GM18520 (cell line): ENCODE results near the gene PLCL1.

ENCODE experiments used
- ATAC-seq: cut with Tn5 transposase; IDR thresholded peaks from one replicate; pipeline ENCODE4 v1.9.1; 2021; ENCODE audit not compliant: unreplicated experiment

Gene PLCL1

DNA sequence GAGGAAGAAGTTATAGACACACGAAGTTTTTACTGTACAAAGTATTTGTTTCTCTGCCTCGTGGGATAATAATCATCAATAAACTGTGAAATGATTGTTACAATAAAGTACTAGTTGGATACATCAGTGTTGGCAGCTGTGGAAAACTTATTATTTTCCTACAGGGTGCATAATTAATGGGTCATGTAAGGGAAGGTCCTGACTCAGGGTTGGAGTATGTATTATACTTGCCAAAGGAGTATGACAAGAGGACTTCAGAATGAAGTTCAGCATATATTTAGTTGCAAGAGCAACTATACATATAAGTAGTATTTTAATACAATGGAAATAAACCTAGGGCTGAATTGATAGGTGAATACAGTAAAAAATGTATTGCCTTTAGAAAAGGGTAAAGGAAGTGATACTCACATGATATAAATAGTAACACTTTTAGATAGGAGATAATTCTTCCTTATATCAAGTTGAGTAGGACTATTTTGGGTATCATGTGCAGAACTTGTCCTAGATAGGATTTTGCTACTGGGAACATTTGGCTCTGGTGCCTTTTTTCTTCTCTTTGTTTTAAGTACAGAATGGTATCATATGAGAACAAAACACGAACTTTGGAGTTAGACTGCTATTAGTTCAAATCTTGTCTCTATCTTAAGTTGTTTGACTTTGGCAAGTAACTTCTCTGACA lies 79.1 kb downstream of the PLCL1 start:
- ATAC-seq, result no peak

GRCh38 chr2:197884252-197884651 lies 79.9 kb downstream of the PLCL1 start:
- no peak for ATAC-seq

- ATAC-seq, result no peak
These were observed 80.7 kb downstream of the PLCL1 start for GRCh38 chr2:197885126-197885525.

GRCh38 chr2:197885587-197885986 lies 81.2 kb downstream of the PLCL1 start:
- ATAC-seq, result no peak

DNA sequence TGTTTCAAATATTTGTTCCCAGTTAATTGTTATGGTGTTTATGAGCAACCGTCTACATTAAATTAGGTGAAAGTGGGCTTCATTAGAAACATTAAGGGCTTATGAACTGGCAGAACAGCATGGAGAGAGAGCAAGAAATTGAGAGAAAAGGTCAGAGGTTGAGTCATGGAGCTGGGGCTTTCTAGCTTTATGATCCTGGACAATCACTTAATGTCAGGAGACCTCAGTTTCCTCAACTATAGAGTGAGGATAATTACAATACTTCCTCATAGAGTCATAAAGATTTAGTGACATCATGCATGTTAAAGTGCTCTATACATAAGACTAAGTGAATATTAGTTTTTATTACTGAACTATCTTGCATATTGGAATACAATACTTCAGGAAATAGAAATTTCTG lies 83.9 kb downstream of the PLCL1 start:
- ATAC-seq, result no peak

- peak; percentile 91 for ATAC-seq
These were observed 84.6 kb downstream of the PLCL1 start for GRCh38 chr2:197889041-197889440.

DNA sequence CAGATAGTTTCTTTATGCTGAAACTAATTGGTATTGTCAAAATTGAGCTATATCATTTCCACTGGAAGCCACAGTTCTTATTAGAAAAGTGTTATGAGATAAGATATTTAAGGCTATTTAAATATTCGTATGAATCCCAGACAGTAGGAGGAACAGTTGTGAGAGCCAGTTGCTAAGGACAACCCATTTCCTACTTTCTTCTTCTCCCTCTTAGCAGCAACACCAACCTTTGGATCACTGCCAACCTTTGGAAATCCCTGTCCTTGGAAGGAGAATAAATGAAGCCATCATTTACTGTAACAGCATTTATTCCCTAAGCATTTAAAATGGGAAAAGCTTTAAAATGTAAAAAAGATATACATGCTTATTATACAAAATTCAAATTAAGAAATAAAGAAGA lies 85.8 kb downstream of the PLCL1 start:
- ATAC-seq, result no peak

- no peak for ATAC-seq
These were observed 87.6 kb downstream of the PLCL1 start for GRCh38 chr2:197891897-197892442.

DNA sequence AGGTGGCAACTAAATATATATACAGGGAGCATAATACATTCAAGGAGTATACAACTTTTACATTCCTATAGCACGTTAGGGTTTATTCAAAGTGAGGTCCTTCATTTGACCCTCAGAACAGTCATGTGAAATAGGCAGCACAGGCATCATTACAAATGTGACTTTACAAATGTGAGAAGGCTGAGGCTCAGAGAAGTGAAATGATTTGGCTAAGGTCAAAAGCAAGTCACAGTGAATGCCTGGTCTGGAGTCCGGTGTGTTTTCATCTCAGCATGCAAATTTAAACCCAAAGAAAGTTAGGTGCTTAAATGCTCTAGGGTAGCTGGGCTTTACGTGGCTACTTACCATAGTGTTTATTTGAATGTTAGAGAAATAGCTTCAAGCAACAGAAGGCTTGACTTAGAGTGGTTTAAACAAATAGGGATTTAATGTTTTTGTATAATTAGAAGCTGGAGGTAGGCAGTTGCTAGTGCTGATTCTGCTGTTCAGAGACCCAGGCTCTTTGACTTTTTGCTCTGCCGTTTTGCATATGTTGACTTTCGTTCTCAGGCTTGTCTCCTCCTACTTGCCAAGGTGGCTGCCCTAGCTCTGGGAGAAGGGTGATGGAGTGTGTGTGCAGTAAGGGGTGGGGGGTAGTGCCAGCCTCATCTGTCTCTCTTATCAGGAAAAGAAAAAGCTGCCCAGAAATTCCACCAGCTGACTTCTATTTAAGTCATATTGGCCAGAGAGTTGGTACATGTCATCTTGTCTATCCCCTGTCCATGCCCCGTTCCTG lies 89.2 kb downstream of the PLCL1 start:
- peak; percentile 40 for ATAC-seq

GRCh38 chr2:197894751-197895274 lies 90.4 kb downstream of the PLCL1 start:
- no peak for ATAC-seq

DNA sequence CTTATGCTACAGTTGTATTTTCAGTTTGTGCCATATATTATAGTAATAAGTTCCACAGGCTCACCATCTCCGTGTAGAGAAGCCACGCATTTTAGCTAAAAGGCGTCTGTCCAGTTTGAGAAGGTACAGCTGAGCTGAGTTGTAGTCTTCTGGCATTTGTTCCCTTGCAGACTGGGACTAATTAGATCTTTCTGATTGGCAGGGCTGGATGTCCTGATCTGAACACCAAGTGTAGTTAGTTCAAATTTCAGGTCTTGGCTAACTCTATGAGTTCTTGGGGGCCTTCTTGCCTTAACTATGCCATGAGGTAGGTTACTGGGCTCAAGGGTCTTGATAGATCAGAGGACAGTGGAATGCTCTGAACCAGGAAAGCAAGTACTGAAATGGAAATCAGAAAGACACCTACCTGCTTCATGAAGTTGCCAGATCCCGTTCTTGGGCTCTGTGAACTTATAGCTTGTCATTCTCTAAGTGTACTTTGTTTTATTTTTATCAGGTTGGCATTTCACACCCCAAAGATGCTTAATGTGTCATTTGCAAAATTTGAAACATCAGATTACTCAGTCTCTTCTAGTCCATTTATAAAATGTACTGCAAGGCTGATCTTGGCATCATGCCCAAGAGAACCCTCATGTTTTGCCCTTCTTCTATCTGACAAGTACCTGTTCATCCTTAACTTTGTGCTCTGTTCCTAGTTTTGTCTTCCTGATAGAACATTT lies 93.7 kb downstream of the PLCL1 start:
- ATAC-seq, result no peak

DNA sequence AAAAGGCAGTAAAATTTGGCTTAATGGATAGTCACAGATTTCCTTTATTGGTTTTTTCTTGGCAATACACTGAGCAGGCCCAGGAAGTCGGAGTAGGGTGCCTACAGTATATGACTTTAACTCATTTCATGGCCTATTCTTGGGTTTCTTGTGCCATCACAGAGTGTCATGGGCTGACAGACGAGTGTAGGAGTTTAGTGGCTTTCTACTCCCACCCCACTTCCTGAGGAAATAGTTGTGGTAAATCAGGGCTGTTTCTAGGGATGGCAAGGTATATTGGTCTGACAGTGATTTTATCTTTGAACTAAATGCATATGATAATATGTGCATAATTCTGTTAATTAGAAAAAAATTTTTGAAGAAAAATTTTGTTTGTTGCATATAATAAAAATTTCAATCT lies 100.1 kb downstream of the PLCL1 start:
- ATAC-seq, result no peak

- no peak for ATAC-seq
These were observed 103.8 kb downstream of the PLCL1 start for GRCh38 chr2:197908156-197908555.

DNA sequence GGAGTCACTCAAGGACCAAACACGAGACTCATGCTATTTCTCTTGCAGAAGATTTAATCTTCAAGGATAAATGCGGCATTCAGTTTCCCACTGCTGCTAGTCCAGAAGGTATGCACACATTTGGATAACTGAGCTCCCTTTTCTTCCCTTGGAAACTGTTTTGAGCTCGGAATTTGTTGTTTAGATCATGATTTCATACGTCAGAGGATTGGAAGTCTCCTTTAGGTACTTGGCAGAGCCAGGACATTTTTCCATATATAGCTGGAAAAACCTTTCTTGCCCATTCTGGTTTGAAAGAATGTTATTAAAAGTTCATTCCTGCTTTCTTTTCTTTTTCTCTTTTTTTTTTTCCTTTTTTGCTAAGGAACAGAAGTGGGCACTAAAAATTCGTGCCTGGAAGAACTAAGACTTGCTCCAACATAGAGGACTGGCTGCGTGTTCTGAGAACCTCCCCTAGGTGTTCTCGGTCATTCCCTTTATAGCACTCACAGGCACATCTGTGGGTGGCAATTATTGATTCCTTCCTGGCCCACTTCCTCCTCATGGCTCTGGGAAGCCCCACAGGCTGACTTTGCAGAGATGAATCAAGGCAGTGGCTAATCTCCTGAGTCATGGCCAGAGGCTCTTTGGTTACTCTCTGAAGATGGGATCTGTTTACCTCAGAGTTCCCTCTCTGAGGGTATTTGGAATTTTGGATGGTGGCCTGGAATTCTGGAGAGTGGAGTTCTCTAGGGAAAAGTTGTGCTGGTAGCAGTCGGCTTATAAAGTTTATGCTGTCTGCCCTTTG lies 104.8 kb downstream of the PLCL1 start:
- ATAC-seq, result no peak

DNA sequence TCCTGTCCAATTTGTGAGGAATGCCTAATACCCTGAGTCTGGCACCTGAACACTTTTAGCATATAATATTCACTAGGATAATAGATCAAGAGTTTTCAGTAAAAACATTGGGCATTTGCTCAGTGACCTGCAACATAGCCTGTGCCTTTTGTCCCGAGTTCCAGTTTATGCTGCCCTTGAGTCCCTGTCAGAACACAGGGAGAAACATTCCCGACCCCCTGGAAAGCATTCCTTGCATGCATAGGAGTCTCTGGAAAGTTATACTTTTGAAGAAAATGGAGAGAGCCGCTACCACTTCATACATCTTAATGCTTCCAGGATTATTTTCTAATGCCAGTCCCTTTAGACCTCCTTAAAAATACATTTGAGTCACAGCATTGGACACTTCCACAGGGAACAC lies 107.3 kb downstream of the PLCL1 start:
- ATAC-seq, result no peak

- ATAC-seq, result no peak
These were observed 108.7 kb downstream of the PLCL1 start for GRCh38 chr2:197913084-197913483.

DNA sequence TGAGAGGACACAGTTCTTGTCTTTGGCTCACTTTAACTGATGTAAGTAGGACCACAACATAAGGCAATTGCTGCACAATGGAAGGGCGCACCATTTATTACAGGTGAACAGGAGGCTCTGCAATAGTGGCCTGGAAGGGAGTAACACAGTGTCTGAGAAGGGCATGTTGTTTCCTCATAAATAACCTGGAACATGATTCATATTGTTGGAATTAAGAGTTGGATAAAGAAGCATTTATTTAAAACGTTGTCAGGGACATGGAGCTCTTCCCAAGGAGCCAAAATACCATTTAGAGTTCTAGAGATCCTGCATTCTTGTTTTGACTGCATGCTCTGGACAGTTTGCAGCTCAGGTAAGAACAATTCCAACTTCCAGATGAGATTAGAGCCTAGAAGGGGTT lies 110.4 kb downstream of the PLCL1 start:
- ATAC-seq, result no peak

- ATAC-seq, result no peak
These were observed 111.3 kb downstream of the PLCL1 start for GRCh38 chr2:197915548-197916265.

DNA sequence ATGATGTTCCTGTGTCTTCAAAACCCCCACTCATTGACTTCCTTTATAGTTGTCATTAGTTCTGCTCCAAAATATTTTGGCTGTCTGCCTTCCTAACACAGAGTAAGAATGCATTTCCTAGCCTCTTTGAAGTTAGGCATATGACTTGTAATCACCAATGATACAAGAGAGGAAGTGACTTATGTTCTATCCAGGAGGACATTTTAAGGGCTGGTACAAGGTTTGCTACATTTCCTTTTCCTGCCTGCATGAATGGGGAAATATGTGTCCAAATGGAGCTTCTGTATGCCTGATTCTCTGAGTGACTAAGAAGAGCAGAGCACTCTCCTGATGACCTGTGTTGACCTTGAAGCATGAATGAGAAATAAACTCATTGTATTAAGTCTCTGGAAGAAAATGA lies 115.1 kb downstream of the PLCL1 start:
- no peak for ATAC-seq

GRCh38 chr2:197920088-197920487 lies 115.7 kb downstream of the PLCL1 start:
- no peak for ATAC-seq
